ENCODE data around the gene TULP4. TPM values are rescaled to one million over a fixed set of nuclear protein-coding genes. Genes with fewer than 3 reads are reported as not detected.
A peak's percentile ranks its signal among the peaks of the same experiment; 100 is the strongest.

Gene TULP4
- total RNA-seq, 1 experiment from 2014 or later: 64.6 TPM

DNA sequence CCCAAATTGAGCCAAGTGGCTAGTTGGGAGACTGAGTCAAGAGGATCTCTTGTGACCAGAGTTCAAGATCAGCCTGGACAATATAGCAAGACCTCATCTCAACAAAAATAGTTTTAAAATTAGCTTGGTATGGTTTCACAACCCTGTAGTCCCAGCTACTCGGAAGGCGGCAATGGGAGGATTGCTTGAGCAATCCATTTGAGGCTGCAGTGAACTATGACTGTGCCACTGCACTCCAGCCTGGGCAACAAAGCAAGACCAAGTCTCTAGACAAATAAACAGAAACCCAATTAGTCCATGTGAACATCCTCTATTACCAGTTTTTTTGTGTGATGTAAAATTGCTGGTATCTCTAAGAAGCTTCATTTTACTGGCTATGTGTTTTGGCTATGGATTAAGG, 106.2 kb downstream of the TULP4 start:
- Mint-ChIP-seq H3K4me3 (no peak overlapping the region), H3K27me3 (ENCODE audit: low read depth) (no peaks in the 10 kb centered on the region), H3K36me3 (ENCODE audit: insufficient read depth in 1 of 3, low read depth in 3 of 3) (peaks cover 12 to 24% (median 20%) of the 10 kb centered on the region in 3 experiments; a peak in 6 of 7 replicates), H3K4me1 (peaks cover 12 to 17% of the 10 kb centered on the region in 2 experiments), H3K27ac (peak overlapping the region in 2 of 3 experiments; percentile 70 to 86; a peak in 1 of 7 replicates), H3K9me3 (peaks cover 0 to 6% of the 10 kb centered on the region in 2 experiments; a peak in 1 of 5 replicates)
- no peak overlapping the region for H2BK12ac ChIP-seq (ENCODE audit: insufficient read length, low read depth, low read length)
- no peak overlapping the region for H3K14ac ChIP-seq (ENCODE audit: insufficient read depth, low read length)
- H3K79me1 ChIP-seq (ENCODE audit: insufficient read depth, low read depth, low read length, poor library complexity, severe bottlenecking): no peaks in the 10 kb centered on the region
- no peak overlapping the region for H4K5ac ChIP-seq (ENCODE audit: insufficient read length, low read depth, low read length)
- no peak overlapping the region for H3K56ac ChIP-seq (ENCODE audit: insufficient read length, low read depth, low read length)
- H3K9ac ChIP-seq (ENCODE audit: extremely low read depth, insufficient read length, low read length): no peak overlapping the region
- no peaks in the 10 kb centered on the region for H3K4me1 ChIP-seq (ENCODE audit: insufficient read depth, low read length)
- H3K79me2 ChIP-seq (ENCODE audit: insufficient read depth, low read length): no peaks in the 10 kb centered on the region; the same call in 1 of the 2 replicates
- no peaks in the 10 kb centered on the region for H3K9me3 ChIP-seq (ENCODE audit: control insufficient read depth, low read depth, low read length)
- no peak overlapping the region for H4K8ac ChIP-seq (replicated peaks; ENCODE audit: insufficient read length, low read depth, low read length)
- no peak overlapping the region for H3K23ac ChIP-seq (ENCODE audit: insufficient read length, low read depth, low read length)
- no peaks in the 10 kb centered on the region for H3K27me3 ChIP-seq (ENCODE audit: insufficient read depth, low read length)
- H3K23me2 ChIP-seq (ENCODE audit: insufficient read length, low read depth, low read length, poor library complexity, severe bottlenecking): no peaks in the 10 kb centered on the region
- H2BK5ac ChIP-seq (ENCODE audit: insufficient read length, low read length): no peak overlapping the region
- no peak overlapping the region for H2BK15ac ChIP-seq (ENCODE audit: low read depth, low read length)
- H4K20me1 ChIP-seq (ENCODE audit: control insufficient read depth, insufficient read depth, insufficient read length): no peaks in the 10 kb centered on the region
- no peak overlapping the region for H3K4me2 ChIP-seq (ENCODE audit: insufficient read depth, insufficient read length, low read length)
- H4K91ac ChIP-seq (ENCODE audit: insufficient read length, low read depth, low read length): no peak overlapping the region
- no peak overlapping the region for H2BK20ac ChIP-seq (ENCODE audit: low read depth, low read length, poor library complexity, severe bottlenecking)
- TF ChIP-seq CTCF (conservative IDR thresholded peaks at IDR 0.05): no peak
- no peak overlapping the region for H3T11ph ChIP-seq (ENCODE audit: low read length)
- no peak overlapping the region for H3K4ac ChIP-seq (ENCODE audit: low read depth, low read length)
- no peak for DNase-seq
- H2AK5ac ChIP-seq (ENCODE audit: insufficient read length, low read length): no peak overlapping the region
- no peak overlapping the region for H2AFZ ChIP-seq (ENCODE audit: low read length)
- no CpG with 5 or more reads among the region's 2 CpGs for WGBS (ENCODE audit: extremely low coverage, insufficient read length, low lambda C conversion rate)
- H2BK120ac ChIP-seq (ENCODE audit: low read depth, low read length, poor library complexity, severe bottlenecking): no peak overlapping the region
- H3K27ac ChIP-seq (ENCODE audit: insufficient read length, low read depth, low read length): no peak overlapping the region
- no peak overlapping the region for H3K18ac ChIP-seq (ENCODE audit: insufficient read length, low read depth, low read length)

Data from H9 (cell line).